Lung (tissue), 12 donors: Measurements from ENCODE around the gene MCRIP1. TPM values are rescaled to one million over a fixed set of nuclear protein-coding genes. Genes with fewer than 3 reads are reported as not detected.
"Not testable (repeated sequence)": the region's sequence is repeated elsewhere in the genome, so short reads cannot be mapped to it uniquely, and the experiment has no call there.

Source experiments
- ATAC-seq: fragments of 200-7000 bp; cut with Tn5 transposase; one replicate; pipeline ENCODE4 v1.9.1; 2020; ENCODE audit warnings: moderate number of reproducible peaks; ENCODE audit not compliant: insufficient read depth, low FRiP score
- DNase-seq, 3 donors: peaks; one replicate each; pipeline ENCODE4 v3.0.0-alpha.2; 2013 to 2017
- H3K27ac ChIP-seq, 2 donors: one replicate each; pipeline ENCODE4 v1.5.1; 2013; ENCODE audit warnings: mild to moderate bottlenecking in 2 of 2, moderate library complexity in 2 of 2, control low read depth in 1 of 2, inconsistent platforms in 1 of 2, low read depth in 1 of 2, low read length in 1 of 2
- H3K27me3 ChIP-seq, 3 donors: one replicate each; pipeline ENCODE4 v1.5.1; 2013; ENCODE audit warnings: low read length in 2 of 3; ENCODE audit not compliant: control insufficient read depth in 3 of 3, insufficient read depth in 3 of 3
- H3K36me3 ChIP-seq, 4 donors: one replicate each; pipeline ENCODE4 v1.5.1; 2013; ENCODE audit warnings: low read length in 4 of 4, mild to moderate bottlenecking in 1 of 4, moderate library complexity in 1 of 4; ENCODE audit not compliant: control insufficient read depth in 4 of 4, insufficient read depth in 4 of 4
- H3K4me1 ChIP-seq, 5 donors: one replicate each; pipeline ENCODE4 v1.5.1; 2013; ENCODE audit warnings: low read length in 5 of 5, mild to moderate bottlenecking in 2 of 5, moderate library complexity in 1 of 5; ENCODE audit not compliant: control insufficient read depth in 5 of 5, insufficient read depth in 5 of 5
- H3K4me3 ChIP-seq: one replicate; pipeline ENCODE4 v1.5.1; 2013; ENCODE audit warnings: mild to moderate bottlenecking, control low read depth, moderate library complexity
- H3K9ac ChIP-seq, 2 donors: one replicate each; pipeline ENCODE4 v1.5.1; 2013; ENCODE audit warnings: low read length in 2 of 2, control low read depth in 1 of 2; ENCODE audit not compliant: insufficient read depth in 1 of 2
- H3K9me3 ChIP-seq, 4 donors: one replicate each; pipeline ENCODE4 v1.5.1; 2013; ENCODE audit warnings: low read length in 3 of 4, mild to moderate bottlenecking in 1 of 4, moderate library complexity in 1 of 4; ENCODE audit not compliant: control insufficient read depth in 4 of 4, insufficient read depth in 3 of 4
- WGBS, 2 donors: extraction: QIAGEN DNeasy Blood & Tissue Kit; methylation state at CpG; one replicate each; pipeline ENCODE4 v1.1.7; 2013; 5-methylcytosine and 5-hydroxymethylcytosine counted together
- polyA plus RNA-seq, 2 donors: library from polyadenylated mRNA; stranded (reverse); fragments of 200-250 nt; gene quantifications; one replicate each; pipeline ENCODE4 v1.2.1, GENCODE V29; 2013
- total RNA-seq, 2 donors: library from RNA; depleted of rRNA in 1 of 2; stranded (reverse); fragments of >200 nt in 1 of 2; gene quantifications; one replicate each; pipeline ENCODE4 v1.2.1, GENCODE V29; 2014 to 2021
- TF ChIP-seq, protein P1 (sequence below): IDR thresholded peaks from 2 replicates; pipeline ENCODE4 v1.5.1; 2012; ENCODE audit warnings: mild to moderate bottlenecking; ENCODE audit errors: control extremely low read depth, extremely low read depth
- donor health status: control.
- donor health status: control.
- donor health status: Bipolar disorder and iron deficiency.
- donor health status: healthy.
- donor health status: DM: yes; HTN: yes; CAD: no.

MCRIP1 gene
- total and polyA plus RNA-seq, 4 donors = 47.6 to 188 (median 106) TPM

- Histone ChIP-seq H3K27me3 (no peaks in the 10 kb centered on the region), H3K9ac (no peak overlapping the region), H3K4me1 (peaks cover 0 to 4% (median 0%) of the 10 kb centered on the region in 5 donors), H3K27ac (no peak overlapping the region), H3K9me3 (no peaks in the 10 kb centered on the region), H3K4me3 (no peak overlapping the region), H3K36me3 (peaks cover 4 to 41% (median 23%) of the 10 kb centered on the region in 4 donors)
- no peak for ATAC-seq
- DNase-seq = peak in 2 of 3 donors; percentile 34 to 47
- TF ChIP-seq, protein P1, sequence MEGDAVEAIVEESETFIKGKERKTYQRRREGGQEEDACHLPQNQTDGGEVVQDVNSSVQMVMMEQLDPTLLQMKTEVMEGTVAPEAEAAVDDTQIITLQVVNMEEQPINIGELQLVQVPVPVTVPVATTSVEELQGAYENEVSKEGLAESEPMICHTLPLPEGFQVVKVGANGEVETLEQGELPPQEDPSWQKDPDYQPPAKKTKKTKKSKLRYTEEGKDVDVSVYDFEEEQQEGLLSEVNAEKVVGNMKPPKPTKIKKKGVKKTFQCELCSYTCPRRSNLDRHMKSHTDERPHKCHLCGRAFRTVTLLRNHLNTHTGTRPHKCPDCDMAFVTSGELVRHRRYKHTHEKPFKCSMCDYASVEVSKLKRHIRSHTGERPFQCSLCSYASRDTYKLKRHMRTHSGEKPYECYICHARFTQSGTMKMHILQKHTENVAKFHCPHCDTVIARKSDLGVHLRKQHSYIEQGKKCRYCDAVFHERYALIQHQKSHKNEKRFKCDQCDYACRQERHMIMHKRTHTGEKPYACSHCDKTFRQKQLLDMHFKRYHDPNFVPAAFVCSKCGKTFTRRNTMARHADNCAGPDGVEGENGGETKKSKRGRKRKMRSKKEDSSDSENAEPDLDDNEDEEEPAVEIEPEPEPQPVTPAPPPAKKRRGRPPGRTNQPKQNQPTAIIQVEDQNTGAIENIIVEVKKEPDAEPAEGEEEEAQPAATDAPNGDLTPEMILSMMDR = no peak
- WGBS, 2 donors = 43 to 60% methylated on average over 40 of the region's 40 CpGs
These were observed 8.0 kb upstream of the MCRIP1 start for GRCh38 chr17:81840826-81841778.

DNA sequence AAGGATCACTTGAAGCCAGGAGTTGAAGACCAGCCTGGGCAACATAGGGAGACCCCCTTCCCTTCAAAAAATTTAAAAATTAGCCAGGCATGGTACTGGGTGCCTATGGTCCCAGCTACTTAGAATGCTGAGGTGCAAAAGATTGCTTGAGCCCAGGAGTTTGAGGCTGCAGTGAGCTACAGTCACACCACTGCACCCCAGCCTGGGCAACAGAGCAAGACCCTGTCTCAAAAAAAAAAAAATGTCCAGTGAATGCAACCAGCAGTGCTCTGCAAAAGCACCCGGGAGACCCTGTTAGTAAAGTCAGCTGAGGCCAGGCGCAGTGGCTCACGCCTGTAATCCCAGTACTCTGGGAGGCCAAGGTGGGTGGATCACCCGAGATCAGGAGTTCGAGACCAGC lies 7.0 kb upstream of the MCRIP1 start:
- not testable (repeated sequence) for H3K27ac ChIP-seq, ATAC-seq, DNase-seq, H3K9me3 ChIP-seq, H3K4me3 ChIP-seq, H3K9ac ChIP-seq, H3K4me1 ChIP-seq, H3K27me3 ChIP-seq
- 93 to 98% methylated on average over 5 of the region's 5 CpGs for WGBS, 2 donors
- peaks cover 4 to 31% (median 14%) of the 10 kb centered on the region in 4 donors for H3K36me3 ChIP-seq

- TF ChIP-seq, protein P1 = no peak
- Histone ChIP-seq H3K4me1 (peaks cover 0 to 4% (median 0%) of the 10 kb centered on the region in 5 donors), H3K36me3 (peaks cover 4 to 23% (median 13%) of the 10 kb centered on the region in 4 donors), H3K27me3 (no peaks in the 10 kb centered on the region), H3K9me3 (no peaks in the 10 kb centered on the region), H3K27ac (no peak overlapping the region), H3K4me3 (no peak overlapping the region), H3K9ac (no peak overlapping the region)
- 82 to 84% methylated on average over 15 of the region's 15 CpGs for WGBS, 2 donors
- no peak for DNase-seq
- no peak for ATAC-seq
These were observed 6.2 kb upstream of the MCRIP1 start for GRCh38 chr17:81839301-81839700.

DNA sequence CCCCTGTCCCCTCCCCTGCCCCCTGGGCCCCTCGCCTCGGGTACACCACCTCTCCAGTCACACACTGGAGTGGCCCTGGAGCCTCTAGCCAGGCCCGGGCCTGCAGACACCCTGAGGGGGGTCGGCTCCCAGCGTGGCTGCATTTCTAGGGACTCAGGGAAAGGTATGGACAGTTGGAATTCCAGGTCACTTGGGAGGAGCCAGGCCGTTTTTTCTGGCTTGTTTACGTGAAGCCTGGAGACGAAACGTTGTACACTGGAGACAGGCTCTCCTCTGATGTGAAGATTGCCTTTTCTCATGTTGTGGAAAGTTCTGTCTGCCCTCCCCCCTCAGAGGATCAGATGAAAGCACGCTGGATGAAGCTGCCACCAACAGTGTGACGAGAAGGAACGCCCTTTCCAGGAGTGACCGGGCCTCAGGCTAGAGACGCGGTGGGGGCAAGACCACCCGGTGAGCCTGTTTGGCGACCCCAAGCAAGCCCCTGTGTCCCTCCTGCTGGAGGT lies 5.7 kb upstream of the MCRIP1 start:
- H3K4me1 ChIP-seq = peaks cover 0 to 8% (median under 1%) of the 10 kb centered on the region in 5 donors
- ATAC-seq (no peak), DNase-seq (no peak)
- no peaks in the 10 kb centered on the region for H3K27me3 ChIP-seq
- H3K9me3 ChIP-seq = no peaks in the 10 kb centered on the region
- H3K4me3 ChIP-seq = no peak overlapping the region
- no peak overlapping the region for H3K9ac ChIP-seq
- H3K36me3 ChIP-seq = peaks cover 3 to 18% (median 8%) of the 10 kb centered on the region in 4 donors
- WGBS, 2 donors = 44 to 45% methylated on average over 17 of the region's 17 CpGs
- H3K27ac ChIP-seq = no peak overlapping the region
- TF ChIP-seq, protein P1 = no peak
